Nephron progenitor cell (in vitro differentiated cells): ENCODE data around the gene SMPD3.

Experiments used
- DNase-seq: peaks from one replicate; pipeline ENCODE4 v3.0.0; 2021
- H3K27ac Mint-ChIP-seq: 2 replicates; pipeline ENCODE4 v1.8.0; 2021; ENCODE audit warnings: mild to moderate bottlenecking, moderate library complexity, mixed read lengths
- H3K27me3 Mint-ChIP-seq: 2 replicates; pipeline ENCODE4 v1.8.0; 2021; ENCODE audit warnings: mild to moderate bottlenecking, low read depth, mixed read lengths; ENCODE audit not compliant: poor library complexity
- H3K36me3 Mint-ChIP-seq: 2 replicates; pipeline ENCODE4 v1.8.0; 2021; ENCODE audit warnings: low read depth, mixed read lengths
- H3K4me1 Mint-ChIP-seq: 2 replicates; pipeline ENCODE4 v1.8.0; 2021; ENCODE audit warnings: mixed read lengths
- H3K4me3 Mint-ChIP-seq: 2 replicates; pipeline ENCODE4 v1.8.0; 2021; ENCODE audit warnings: mild to moderate bottlenecking, moderate library complexity, mixed read lengths
- H3K9me3 Mint-ChIP-seq: 2 replicates; pipeline ENCODE4 v1.8.0; 2021; ENCODE audit warnings: mild to moderate bottlenecking, moderate library complexity, mixed read lengths
- TF ChIP-seq, protein P1 (sequence below): fragments of 200-600 bp; sonication (generic); IDR thresholded peaks from 2 replicates; pipeline ENCODE4 v1.5.0; 2021; ENCODE audit warnings: antibody characterized with exemption

SMPD3 gene

DNA sequence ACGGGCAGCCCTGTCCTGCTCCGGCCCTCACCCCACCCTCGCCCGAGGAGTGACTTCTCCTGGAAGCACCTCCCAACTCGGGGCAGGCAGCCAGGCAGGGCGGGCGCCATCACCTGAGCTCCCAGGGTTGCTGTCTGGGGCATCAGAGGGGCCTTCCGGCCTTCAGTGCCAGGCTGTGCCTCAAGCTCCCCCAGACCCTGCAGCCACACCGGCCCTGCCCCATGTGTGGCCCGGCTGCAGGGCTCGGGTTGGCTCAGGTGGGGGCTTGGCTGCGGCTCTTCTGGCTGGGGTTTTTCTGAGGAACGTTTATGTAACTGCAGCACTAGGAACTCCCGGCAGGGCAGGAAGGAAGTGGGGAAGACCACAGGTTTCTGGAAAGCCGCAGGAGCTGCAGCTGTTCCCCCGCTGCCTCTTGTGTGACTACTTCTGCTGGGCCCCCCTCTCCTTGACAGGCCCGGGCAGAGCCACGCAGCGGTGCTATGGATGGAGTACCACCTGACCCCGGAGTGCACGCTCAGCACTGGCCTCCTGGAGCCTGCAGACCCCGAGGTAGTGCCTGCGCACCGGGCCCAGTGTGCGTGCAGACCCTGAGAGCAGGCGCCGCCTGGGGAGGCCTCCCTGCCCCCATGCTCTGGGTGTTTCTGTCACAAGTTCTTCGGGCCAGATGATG lies 91.9 kb downstream of the SMPD3 start:
- no peak overlapping the region for H3K4me3 Mint-ChIP-seq
- TF ChIP-seq, protein P1, sequence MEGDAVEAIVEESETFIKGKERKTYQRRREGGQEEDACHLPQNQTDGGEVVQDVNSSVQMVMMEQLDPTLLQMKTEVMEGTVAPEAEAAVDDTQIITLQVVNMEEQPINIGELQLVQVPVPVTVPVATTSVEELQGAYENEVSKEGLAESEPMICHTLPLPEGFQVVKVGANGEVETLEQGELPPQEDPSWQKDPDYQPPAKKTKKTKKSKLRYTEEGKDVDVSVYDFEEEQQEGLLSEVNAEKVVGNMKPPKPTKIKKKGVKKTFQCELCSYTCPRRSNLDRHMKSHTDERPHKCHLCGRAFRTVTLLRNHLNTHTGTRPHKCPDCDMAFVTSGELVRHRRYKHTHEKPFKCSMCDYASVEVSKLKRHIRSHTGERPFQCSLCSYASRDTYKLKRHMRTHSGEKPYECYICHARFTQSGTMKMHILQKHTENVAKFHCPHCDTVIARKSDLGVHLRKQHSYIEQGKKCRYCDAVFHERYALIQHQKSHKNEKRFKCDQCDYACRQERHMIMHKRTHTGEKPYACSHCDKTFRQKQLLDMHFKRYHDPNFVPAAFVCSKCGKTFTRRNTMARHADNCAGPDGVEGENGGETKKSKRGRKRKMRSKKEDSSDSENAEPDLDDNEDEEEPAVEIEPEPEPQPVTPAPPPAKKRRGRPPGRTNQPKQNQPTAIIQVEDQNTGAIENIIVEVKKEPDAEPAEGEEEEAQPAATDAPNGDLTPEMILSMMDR = no peak
- H3K4me1 Mint-ChIP-seq = peaks cover 11% of the 10 kb centered on the region
- no peak for DNase-seq
- H3K9me3 Mint-ChIP-seq = no peaks in the 10 kb centered on the region
- H3K27ac Mint-ChIP-seq = no peak overlapping the region
- no peaks in the 10 kb centered on the region for H3K27me3 Mint-ChIP-seq
- peaks cover 13% of the 10 kb centered on the region for H3K36me3 Mint-ChIP-seq

DNA sequence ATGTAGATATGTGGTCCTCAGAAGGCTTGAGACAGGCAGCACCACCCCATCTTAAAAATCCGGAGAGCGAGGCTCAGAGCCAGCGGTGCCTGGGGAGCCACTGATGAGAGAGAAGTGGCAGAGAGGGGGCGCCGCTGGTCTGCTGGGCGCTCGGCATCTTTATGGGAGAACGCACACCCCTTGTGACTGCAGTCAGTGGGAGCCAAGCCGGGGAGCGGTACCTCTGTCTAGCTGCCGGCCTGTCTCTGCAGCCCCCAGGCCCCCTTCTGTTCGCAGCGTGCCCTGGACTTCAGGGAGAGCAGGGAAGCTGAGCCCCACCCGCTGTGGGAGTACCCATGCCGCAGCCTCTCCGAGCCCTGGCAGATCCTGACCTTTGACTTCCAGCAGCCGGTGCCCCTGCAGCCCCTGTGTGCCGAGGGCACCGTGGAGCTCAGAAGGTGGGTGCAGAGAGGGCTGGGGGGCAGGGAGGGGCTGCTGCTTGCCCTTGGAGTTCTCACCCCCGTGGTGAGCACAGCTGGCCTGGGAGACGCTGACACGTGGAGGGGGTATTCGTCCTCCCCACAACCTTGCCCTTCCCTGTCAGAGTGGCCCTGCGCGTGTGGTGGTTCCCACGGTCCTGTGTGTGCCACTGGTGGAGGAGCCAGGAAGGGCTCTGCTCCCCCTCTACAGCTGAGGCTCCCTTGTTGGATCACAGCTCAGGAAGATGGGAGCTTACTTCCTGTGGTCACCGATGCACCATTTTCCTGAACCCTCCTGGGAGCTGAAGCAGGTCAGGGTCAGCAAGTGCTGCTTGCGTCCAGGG lies 92.7 kb downstream of the SMPD3 start:
- Mint-ChIP-seq H3K4me3 (no peak overlapping the region), H3K27ac (no peak overlapping the region), H3K9me3 (no peaks in the 10 kb centered on the region), H3K36me3 (peaks cover 17% of the 10 kb centered on the region), H3K27me3 (no peaks in the 10 kb centered on the region), H3K4me1 (peaks cover 6% of the 10 kb centered on the region)
- no peak for DNase-seq
- TF ChIP-seq, protein P1 = no peak

DNA sequence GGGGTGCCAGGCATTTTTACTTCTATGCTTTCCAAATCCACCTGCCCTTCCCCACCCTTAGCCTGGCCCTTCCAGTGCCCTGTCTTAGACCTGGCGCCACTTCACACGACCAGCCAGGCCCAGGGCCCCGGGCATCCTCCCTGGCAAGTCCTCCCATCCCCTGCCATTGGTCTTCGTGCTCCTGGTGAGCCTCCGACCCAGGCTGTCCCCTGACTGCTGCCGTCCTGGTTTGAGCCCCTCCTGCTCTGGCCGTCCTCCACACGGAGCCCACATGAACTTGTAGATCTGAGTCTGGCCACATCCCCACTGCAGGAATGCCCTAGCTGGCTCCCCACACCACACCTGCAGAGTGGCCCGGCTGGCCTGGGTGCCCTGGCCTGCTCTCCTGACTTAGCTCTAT lies 93.5 kb downstream of the SMPD3 start:
- TF ChIP-seq, protein P1 = no peak
- Mint-ChIP-seq H3K4me3 (no peak overlapping the region), H3K4me1 (no peaks in the 10 kb centered on the region), H3K27me3 (no peaks in the 10 kb centered on the region), H3K27ac (no peak overlapping the region), H3K9me3 (no peaks in the 10 kb centered on the region), H3K36me3 (peaks cover 19% of the 10 kb centered on the region)
- DNase-seq = no peak

GRCh38 chr16:68353366-68353765 lies 94.9 kb downstream of the SMPD3 start:
- H3K4me3 Mint-ChIP-seq = no peak overlapping the region
- peaks cover 3% of the 10 kb centered on the region for H3K27me3 Mint-ChIP-seq
- no peaks in the 10 kb centered on the region for H3K9me3 Mint-ChIP-seq
- TF ChIP-seq, protein P1 = no peak
- H3K27ac Mint-ChIP-seq = no peak overlapping the region
- peaks cover 32% of the 10 kb centered on the region for H3K36me3 Mint-ChIP-seq
- DNase-seq = no peak
- peaks cover 6% of the 10 kb centered on the region for H3K4me1 Mint-ChIP-seq

GRCh38 chr16:68351991-68352431 lies 96.3 kb downstream of the SMPD3 start:
- H3K36me3 Mint-ChIP-seq = peaks cover 41% of the 10 kb centered on the region

More at GRCh38 chr16:68351991-68352431, 96.3 kb downstream of the SMPD3 start:
- Mint-ChIP-seq H3K4me3 (no peak overlapping the region), H3K27ac (peak overlapping the region; percentile 75), H3K27me3 (peaks cover 3% of the 10 kb centered on the region), H3K4me1 (peaks cover 10% of the 10 kb centered on the region), H3K9me3 (no peaks in the 10 kb centered on the region)
- TF ChIP-seq, protein P1 = no peak
- DNase-seq = no peak
